GM18868 (cell line): ENCODE measurements around the gene ACBD5.
"Not testable (repeated sequence)": the region's sequence is repeated elsewhere in the genome, so short reads cannot be mapped to it uniquely, and the experiment has no call there.

Source experiments
- ATAC-seq: cut with Tn5 transposase; IDR thresholded peaks from one replicate; pipeline ENCODE4 v1.9.1; 2021; ENCODE audit warnings: mild to moderate bottlenecking, moderate library complexity; ENCODE audit not compliant: unreplicated experiment

The ACBD5 gene, protein sequence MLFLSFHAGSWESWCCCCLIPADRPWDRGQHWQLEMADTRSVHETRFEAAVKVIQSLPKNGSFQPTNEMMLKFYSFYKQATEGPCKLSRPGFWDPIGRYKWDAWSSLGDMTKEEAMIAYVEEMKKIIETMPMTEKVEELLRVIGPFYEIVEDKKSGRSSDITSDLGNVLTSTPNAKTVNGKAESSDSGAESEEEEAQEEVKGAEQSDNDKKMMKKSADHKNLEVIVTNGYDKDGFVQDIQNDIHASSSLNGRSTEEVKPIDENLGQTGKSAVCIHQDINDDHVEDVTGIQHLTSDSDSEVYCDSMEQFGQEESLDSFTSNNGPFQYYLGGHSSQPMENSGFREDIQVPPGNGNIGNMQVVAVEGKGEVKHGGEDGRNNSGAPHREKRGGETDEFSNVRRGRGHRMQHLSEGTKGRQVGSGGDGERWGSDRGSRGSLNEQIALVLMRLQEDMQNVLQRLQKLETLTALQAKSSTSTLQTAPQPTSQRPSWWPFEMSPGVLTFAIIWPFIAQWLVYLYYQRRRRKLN

DNA sequence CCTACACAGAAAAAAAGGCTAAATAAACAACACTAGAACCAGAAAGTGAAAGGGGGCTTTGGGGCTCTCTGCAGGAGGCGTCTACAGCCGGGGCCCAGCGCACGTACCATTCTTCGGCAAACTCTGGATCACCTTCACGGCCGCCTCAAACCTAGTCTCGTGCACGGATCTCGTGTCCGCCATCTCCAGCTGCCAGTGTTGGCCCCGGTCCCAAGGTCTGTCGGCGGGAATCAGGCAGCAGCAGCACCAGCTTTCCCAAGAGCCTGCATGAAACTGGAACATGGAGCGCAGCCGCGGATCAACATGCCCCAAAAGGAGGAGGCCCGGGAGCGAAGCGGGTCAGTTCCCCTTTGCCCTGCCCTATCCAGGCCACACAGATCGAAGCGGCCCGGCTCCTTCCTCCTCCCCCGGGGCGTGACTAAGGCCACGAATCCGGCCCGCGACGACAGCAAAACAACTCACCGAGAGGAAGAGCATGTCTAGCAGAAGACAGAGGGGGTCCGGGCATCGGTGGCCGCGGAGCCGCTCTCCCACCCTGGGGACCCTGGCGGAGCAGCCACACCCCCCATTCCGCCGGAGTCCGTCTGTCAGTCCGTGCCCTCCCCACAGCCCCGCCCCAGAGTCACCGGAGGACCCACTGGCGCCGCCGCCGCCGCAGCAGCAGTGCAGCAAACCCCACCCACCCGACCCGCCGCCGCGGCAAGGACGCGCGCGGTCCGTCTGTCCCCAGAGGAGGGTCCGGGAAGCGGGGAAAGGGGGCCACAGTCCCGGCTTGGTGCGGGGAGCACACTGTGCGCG lies at the start of gene ACBD5:
TSS of gene ACBD5 (minus strand) at position 586 of the 798 bp plus-strand sequence. CDS start at position 477, 109 bp downstream.
- ATAC-seq = peak; percentile 42

- no peak for ATAC-seq
These were observed 44.5 kb upstream of the ACBD5 start for GRCh38 chr10:27285093-27285492.

DNA sequence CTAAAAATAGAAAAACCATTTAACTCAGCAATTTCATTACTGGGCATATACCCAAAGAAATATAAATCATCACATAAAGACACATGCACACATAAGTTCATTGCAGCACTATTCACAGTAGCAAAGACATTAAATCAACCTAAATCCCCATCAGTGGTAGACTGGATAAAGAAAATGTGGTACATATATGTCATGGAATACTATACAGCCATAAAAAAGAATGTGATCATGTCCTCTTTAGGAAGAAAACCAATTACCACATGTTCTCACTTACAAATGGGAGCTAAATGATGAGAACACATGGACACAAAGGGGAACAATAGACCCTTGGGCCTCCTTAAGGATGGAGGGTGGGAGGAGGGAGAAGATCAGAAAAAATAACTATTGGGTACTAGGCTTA lies 36.0 kb upstream of the ACBD5 start:
- ATAC-seq = no peak

GRCh38 chr10:27266025-27266424 lies 25.4 kb upstream of the ACBD5 start:
- not testable (repeated sequence) for ATAC-seq

GRCh38 chr10:27262788-27263187 lies 22.2 kb upstream of the ACBD5 start:
- ATAC-seq = not testable (repeated sequence)

DNA sequence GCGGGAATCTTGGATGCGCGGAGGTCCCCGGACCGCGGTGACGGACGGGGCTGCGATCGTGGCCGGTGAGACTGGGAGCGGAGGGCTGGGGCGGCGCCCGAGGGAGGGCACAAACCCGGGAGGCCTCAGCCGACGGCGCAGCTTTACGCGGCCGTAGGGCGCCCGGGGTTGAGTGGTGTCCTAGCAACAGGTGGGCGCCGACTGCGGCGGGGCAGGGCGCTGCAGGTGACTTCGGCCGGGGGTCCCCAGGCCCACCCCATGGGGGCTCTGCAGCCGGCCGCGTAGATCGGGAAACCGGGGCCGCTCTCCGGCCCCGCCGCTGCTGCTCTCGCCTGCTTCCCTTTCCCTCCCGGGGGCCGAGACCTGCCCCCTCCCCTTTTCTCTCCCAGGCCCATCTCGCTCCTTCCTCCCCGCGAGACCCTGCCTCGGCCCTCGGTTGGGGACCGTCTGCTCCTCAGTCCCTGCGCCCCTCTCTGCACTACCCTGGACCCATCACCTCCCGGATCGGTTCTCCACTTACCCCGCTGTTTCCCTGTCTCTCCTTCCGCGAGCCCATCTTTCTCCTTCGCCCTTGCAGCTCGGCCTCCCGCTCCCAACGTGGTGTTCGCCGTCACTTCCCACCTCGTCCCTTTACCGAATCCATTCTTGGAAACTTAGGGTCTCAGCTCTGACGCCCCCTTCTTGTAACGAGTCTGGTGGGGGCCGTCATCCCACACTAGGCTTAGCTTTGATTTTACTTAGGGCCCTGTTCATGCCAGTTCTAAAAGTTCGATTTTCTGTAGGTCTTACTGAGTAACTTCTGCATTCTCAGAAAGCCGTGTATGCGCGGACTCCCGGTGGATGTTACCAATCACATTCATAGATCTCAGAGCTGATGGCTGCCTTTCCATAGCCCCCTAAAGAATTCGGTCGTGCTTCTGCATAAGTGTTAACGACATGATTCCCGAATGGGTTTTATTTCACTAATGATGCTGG lies 18.5 kb upstream of the ACBD5 start:
- peak; percentile 76 for ATAC-seq

DNA sequence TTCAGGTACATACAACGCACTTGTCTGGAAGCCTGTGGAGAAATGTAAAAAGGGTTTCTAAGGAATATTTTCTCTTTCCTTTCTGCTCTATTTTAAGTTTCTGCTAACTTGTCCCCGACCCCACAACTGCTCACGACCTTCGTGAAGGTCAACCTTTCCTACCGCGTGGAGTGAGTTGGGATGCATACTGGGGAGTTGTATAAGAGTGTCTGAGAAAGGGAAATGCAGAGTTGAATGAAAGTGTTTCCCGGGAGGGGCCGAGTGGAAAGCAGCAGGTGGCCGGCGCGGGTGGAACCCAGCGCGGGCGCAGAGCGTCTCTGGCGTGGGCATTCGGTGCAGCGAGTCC lies 17.9 kb upstream of the ACBD5 start:
- ATAC-seq = no peak

GRCh38 chr10:27256299-27257189 lies 15.9 kb upstream of the ACBD5 start:
- ATAC-seq = no peak

- no peak for ATAC-seq
These were observed 13.0 kb upstream of the ACBD5 start for GRCh38 chr10:27253576-27253975.

- ATAC-seq = peak; percentile 99
These were observed 11.8 kb upstream of the ACBD5 start for GRCh38 chr10:27252267-27253000.

DNA sequence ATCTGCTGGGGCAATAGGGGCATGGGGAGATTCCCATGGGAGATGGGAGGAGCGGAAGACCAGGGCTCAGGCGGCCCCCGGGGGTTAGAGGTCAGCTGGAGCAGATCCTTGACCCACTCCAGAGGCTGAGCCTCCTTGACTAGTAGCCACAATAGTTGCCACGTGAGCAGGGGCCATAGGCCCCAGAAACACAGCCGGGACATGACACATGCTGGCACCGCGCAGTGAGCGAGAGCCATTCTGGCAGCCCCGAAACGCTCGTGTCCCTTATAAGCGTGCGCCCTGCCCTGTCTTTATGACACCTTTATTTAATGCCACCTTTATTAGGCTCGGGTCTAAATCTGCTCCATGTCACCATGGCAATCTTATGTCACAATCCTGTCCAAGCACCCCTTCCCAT lies 11.0 kb upstream of the ACBD5 start:
- ATAC-seq = no peak

DNA sequence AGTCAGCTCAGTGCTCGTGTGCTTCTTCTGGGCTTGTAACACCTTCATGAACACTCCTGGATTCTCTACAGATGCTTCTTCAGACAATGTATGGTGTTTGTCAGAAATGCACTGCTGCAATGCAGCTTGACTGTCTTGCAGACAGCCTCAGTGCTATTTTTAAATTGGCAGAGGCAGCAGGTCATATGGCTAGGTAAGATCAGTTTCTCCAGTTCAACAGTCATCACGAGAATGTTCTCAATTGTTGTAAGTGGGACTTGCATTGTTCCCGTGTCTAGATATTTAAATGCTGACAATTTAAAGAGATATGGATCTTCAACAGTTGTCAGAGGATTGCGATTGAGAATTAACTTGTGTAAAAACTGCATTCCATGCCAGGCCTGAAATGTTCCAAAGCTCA lies 7.6 kb upstream of the ACBD5 start:
- ATAC-seq = no peak

DNA sequence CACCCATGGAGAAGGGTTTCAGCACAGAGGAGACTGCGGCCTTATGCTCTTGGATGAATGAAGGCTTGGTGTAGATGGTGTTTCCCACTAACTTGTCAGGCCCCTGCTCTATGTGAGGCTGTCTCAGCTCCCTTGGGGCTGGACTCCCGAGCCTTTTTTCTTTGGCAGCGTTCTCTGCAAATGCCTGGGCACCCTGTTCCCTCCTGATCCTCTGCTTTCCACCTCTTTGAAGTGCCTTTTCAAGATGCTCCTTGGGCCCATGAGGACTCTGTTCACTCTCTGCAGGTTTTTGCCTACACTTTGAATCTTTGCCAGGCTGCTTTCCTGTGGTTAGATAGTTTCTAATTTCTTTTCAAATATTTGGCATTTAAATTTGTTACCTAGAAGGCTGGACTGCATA lies 6.8 kb upstream of the ACBD5 start:
- no peak for ATAC-seq

DNA sequence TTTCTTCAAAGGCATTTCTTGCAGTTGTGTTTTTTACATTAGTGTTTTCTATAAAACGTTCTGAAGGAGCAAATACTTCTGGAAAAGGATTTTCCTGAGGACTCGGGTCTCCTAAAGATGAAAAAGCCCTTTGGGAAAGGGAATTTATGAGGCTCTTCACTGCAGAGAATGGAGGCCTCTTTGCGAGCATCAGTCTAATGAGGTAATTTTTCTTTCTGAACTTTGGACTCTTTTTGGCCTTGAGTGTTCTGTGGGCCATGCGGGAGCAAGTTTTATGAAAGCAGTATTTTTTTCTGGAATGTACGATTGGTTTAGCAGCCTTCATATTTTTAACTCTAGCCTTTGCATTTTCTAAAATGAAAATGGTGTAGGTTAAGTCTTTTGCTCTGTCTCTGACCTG lies 6.4 kb upstream of the ACBD5 start:
- no peak for ATAC-seq

GRCh38 chr10:27245836-27246235 lies 5.2 kb upstream of the ACBD5 start:
- ATAC-seq = no peak

- no peak for ATAC-seq
These were observed 4.4 kb upstream of the ACBD5 start for GRCh38 chr10:27244976-27245375.

GRCh38 chr10:27242951-27243551 lies 2.5 kb upstream of the ACBD5 start:
- peak; percentile 35 for ATAC-seq

GRCh38 chr10:27242473-27242950 lies 1.9 kb upstream of the ACBD5 start:
- no peak for ATAC-seq
